Chondrocyte (in vitro differentiated cells): Measurements from ENCODE around the gene SCLY. TPM values are rescaled to one million over a fixed set of nuclear protein-coding genes. Genes with fewer than 3 reads are reported as not detected.

Source experiments
- DNase-seq: peaks from one replicate; pipeline ENCODE4 v3.0.0; 2021; ENCODE audit warnings: mixed read lengths, low spot score
- H3K27ac Mint-ChIP-seq: one replicate; pipeline ENCODE4 v1.8.0; 2021; ENCODE audit warnings: mild to moderate bottlenecking, moderate library complexity, mixed read lengths; ENCODE audit not compliant: unreplicated experiment
- H3K27me3 Mint-ChIP-seq: 2 replicates; pipeline ENCODE4 v1.8.0; 2021; ENCODE audit warnings: low read depth, mixed read lengths
- H3K36me3 Mint-ChIP-seq: 2 replicates; pipeline ENCODE4 v1.8.0; 2021; ENCODE audit warnings: low read depth, mixed read lengths
- H3K4me1 Mint-ChIP-seq: 2 replicates; pipeline ENCODE4 v1.8.0; 2021; ENCODE audit warnings: low read depth, mild to moderate bottlenecking, mixed read lengths
- H3K4me3 Mint-ChIP-seq: one replicate; pipeline ENCODE4 v1.8.0; 2021; ENCODE audit warnings: mild to moderate bottlenecking, moderate library complexity, mixed read lengths; ENCODE audit not compliant: unreplicated experiment
- H3K9me3 Mint-ChIP-seq: 2 replicates; pipeline ENCODE4 v1.8.0; 2021; ENCODE audit warnings: low read depth, mixed read lengths
- CTCF ChIP-seq: fragments of 200-600 bp; sonication (generic); IDR thresholded peaks from 2 replicates; pipeline ENCODE4 v1.5.0; 2021; ENCODE audit warnings: antibody characterized with exemption, mild to moderate bottlenecking, moderate library complexity
- total RNA-seq: library from RNA; stranded (reverse); gene quantifications from 3 replicates; pipeline ENCODE4 v1.2.1, GENCODE V29; 2021

The SCLY gene
- total RNA-seq, 1 donor from 2014 or later: 12.7 TPM

GRCh38 chr2:238025741-238026360 is 35.0 kb upstream of the SCLY start:
- no peaks in the 10 kb centered on the region for H3K9me3 Mint-ChIP-seq
- H3K36me3 Mint-ChIP-seq: peaks cover 23% of the 10 kb centered on the region
- no peak for DNase-seq
- H3K4me3 Mint-ChIP-seq: no peak overlapping the region
- no peak for TF ChIP-seq CTCF
- no peak overlapping the region for H3K27ac Mint-ChIP-seq
- no peaks in the 10 kb centered on the region for H3K4me1 Mint-ChIP-seq
- no peaks in the 10 kb centered on the region for H3K27me3 Mint-ChIP-seq

GRCh38 chr2:238027058-238027457 is 33.7 kb upstream of the SCLY start:
- H3K9me3 Mint-ChIP-seq: no peaks in the 10 kb centered on the region
- TF ChIP-seq CTCF: no peak
- no peak overlapping the region for H3K4me3 Mint-ChIP-seq
- no peak overlapping the region for H3K27ac Mint-ChIP-seq
- peaks cover 22% of the 10 kb centered on the region for H3K36me3 Mint-ChIP-seq
- no peaks in the 10 kb centered on the region for H3K4me1 Mint-ChIP-seq
- H3K27me3 Mint-ChIP-seq: no peaks in the 10 kb centered on the region
- no peak for DNase-seq

GRCh38 chr2:238027591-238028415 is 33.0 kb upstream of the SCLY start:
- H3K27me3 Mint-ChIP-seq: no peaks in the 10 kb centered on the region

GRCh38 chr2:238029853-238030252 is 30.9 kb upstream of the SCLY start:
- Mint-ChIP-seq H3K4me3 (no peak overlapping the region), H3K27ac (no peak overlapping the region), H3K36me3 (peaks cover 23% of the 10 kb centered on the region), H3K4me1 (no peaks in the 10 kb centered on the region), H3K27me3 (no peaks in the 10 kb centered on the region), H3K9me3 (no peaks in the 10 kb centered on the region)
- no peak for TF ChIP-seq CTCF
- no peak for DNase-seq

More at GRCh38 chr2:238027591-238028415, 33.0 kb upstream of the SCLY start:
- no peaks in the 10 kb centered on the region for H3K4me1 Mint-ChIP-seq
- no peak overlapping the region for H3K27ac Mint-ChIP-seq
- TF ChIP-seq CTCF: no peak
- H3K4me3 Mint-ChIP-seq: no peak overlapping the region
- H3K36me3 Mint-ChIP-seq: peaks cover 23% of the 10 kb centered on the region
- H3K9me3 Mint-ChIP-seq: no peaks in the 10 kb centered on the region
- no peak for DNase-seq

GRCh38 chr2:238030422-238031155 is 30.2 kb upstream of the SCLY start:
- H3K27me3 Mint-ChIP-seq: no peaks in the 10 kb centered on the region
- DNase-seq: no peak
- H3K4me3 Mint-ChIP-seq: no peak overlapping the region
- peaks cover 29% of the 10 kb centered on the region for H3K36me3 Mint-ChIP-seq
- no peaks in the 10 kb centered on the region for H3K9me3 Mint-ChIP-seq
- no peaks in the 10 kb centered on the region for H3K4me1 Mint-ChIP-seq
- no peak overlapping the region for H3K27ac Mint-ChIP-seq
- no peak for TF ChIP-seq CTCF
